GM12873 (cell line): ENCODE measurements around the gene CPLX3.
A peak's percentile ranks its signal among the peaks of the same experiment; 100 is the strongest.

Experiments used
- TF ChIP-seq, protein P1 (sequence below): IDR thresholded peaks from 2 replicates; pipeline ENCODE4 v1.5.1; 2012; ENCODE audit warnings: low read depth, mild to moderate bottlenecking, moderate library complexity, low read length, control low read depth; ENCODE audit not compliant: insufficient read depth; ENCODE audit errors: missing control alignments

Gene CPLX3

DNA sequence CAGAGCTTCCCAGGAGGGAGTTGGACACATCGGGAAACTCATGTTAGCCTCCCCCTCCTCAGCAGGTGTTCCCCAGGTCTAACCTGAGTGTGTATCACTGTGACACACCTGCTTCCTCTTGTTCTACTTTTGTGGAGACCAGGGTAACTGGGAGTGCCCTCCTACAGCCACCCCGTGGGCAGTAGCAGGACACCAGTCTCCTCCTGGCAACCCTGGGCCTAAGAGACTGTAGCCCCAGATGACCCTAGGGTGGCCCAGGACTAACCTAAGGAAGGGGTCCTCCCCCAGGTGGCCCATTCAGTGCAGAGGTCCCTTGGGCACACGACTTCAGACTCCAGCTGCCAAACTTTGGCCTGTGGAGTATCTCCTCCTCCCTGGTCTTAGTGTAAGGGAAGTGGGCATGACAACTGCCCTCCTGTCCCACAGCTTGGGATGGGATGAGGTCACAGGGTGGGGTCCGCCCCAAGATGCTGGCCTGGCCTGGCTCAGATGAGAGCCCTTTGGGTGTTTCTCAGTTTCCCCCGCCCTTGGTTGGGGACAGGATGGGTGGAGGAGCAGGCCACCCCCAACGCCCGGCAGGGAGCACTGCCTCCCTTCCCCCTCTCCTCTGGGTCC, 39.8 kb upstream of the CPLX3 start:
- TF ChIP-seq, protein P1, sequence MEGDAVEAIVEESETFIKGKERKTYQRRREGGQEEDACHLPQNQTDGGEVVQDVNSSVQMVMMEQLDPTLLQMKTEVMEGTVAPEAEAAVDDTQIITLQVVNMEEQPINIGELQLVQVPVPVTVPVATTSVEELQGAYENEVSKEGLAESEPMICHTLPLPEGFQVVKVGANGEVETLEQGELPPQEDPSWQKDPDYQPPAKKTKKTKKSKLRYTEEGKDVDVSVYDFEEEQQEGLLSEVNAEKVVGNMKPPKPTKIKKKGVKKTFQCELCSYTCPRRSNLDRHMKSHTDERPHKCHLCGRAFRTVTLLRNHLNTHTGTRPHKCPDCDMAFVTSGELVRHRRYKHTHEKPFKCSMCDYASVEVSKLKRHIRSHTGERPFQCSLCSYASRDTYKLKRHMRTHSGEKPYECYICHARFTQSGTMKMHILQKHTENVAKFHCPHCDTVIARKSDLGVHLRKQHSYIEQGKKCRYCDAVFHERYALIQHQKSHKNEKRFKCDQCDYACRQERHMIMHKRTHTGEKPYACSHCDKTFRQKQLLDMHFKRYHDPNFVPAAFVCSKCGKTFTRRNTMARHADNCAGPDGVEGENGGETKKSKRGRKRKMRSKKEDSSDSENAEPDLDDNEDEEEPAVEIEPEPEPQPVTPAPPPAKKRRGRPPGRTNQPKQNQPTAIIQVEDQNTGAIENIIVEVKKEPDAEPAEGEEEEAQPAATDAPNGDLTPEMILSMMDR: no peak

DNA sequence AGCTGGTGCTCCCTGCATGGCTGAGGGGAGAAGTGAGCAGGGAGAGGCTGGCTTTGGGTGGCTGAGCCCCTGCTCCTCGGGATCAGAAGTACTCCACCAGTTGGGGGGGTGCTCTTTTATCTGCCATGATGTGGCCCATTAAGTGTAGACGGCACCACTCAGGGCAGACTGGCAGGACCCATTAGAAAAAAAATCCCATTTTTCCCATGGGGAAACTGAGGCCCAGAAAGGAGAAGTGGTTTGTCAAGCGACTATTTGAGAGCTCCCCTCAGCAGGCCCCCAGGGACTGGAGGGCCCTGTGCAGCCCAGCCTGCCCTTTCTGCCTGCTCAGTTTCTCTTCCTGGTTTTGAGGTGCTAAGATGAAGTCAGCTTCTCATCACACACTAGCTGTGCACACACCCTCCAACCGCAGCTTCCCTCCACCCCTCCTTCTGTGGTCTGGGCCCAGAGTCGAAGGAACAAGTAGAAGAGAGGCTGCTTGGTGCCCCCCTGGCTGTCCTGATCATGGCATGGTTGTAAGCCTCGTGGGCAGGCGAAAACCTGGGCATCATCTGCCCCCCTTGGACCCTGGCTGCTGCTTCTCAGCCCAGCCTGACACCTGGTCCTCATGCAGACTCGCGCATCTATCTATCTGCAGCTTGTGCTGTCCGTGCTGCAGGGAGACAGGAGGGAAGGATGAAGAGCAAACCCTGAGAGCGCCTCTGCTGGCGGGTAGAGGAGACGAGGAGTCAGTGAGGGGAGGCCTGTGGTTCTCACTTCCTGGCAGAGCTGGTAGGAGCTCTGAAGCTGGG, 39.0 kb upstream of the CPLX3 start:
- TF ChIP-seq, protein P1: peak; percentile 92

DNA sequence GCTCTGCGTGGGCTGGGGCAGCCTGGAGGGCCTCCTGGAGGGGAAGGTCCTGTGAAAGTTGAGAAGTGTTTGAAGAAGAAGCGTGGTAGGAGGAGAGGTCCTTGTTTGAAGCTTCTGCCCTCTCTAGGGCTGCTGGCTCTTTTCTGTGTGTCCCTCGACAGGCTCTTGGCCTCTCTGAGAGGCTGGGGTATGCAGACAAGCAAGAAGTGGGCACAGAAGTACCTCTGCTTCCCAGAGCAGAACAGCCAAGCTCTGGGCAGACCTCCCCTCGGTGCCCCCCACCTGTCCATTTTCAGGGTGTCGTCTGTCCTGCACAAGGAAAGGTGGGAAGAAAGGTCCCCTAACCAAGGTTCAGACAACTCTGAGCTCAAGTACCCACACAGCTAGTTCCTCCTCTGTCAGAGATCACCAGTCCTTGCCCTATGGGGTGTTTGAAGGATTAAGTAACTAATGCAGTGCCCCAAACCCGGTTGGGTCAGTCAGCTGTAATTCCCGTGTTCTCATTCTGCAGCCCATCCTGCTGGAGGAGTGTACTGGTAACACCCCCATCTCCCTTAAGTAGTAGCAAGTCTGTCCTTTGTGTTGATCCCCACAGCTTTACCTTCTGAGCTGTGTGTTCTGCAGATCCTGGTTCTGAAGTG, 38.3 kb upstream of the CPLX3 start:
- TF ChIP-seq, protein P1: no peak

DNA sequence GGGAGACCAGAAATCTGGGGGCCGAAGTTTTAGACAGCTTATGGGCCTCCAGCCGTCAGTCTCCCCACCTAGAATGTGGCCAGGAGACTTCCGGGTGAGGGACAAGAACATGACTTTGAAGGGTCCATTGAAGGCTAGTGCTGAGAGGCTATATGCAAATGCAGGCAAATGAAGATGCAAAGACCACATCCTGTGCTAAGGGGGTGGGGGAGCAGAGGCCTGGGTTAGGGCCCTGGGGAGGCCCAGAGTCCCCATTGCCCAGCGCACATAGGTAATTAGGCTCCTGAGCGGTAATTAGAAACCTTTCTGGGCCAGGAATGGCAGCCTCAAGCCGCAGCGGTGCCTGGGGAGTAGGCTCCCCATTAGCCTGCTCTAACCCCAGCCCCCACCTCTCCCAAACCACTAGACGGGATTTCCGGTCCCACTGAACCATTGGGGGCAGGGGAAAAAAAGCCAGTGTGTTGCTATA, 37.7 kb upstream of the CPLX3 start:
- TF ChIP-seq, protein P1: no peak

DNA sequence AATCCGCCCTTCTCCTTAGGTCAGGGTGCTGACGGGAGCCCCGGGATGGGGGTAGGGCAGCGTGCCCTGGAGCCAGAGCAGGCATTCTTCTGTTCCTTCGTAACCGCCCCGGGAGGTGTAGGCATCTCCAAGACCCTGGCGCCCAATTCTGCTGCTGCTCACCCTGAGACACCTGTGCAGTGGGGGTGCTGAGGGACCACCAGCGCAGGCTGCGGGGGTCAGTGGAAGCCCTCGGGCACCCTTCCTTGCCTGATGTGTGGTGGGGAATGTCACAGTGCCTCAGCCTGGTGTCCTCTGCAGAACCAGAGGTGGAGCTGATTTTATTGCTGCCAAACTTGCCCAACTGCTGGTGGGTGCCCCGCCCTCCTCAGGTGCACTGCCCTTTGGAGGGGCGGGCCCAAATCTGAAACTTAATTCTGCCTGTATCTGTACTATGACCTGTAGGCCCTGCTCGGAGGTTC, 37.2 kb upstream of the CPLX3 start:
- TF ChIP-seq, protein P1: no peak

DNA sequence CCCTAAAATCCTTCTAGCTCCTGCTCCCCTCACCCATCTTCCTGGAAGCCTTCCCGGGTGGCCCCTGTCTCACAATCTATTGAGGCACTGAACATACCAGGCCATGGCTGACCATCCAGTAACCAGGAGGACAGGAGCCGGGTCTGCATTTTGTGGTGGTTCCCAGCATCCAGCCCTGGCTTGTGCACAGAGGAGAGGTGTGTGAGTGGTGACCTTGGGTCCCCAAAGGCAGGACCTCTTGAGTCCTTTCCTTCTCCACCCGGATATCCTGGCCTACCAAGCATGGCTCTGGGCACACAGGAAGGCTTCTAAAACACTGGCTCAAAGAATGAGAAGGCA, 36.7 kb upstream of the CPLX3 start:
- TF ChIP-seq, protein P1: no peak

DNA sequence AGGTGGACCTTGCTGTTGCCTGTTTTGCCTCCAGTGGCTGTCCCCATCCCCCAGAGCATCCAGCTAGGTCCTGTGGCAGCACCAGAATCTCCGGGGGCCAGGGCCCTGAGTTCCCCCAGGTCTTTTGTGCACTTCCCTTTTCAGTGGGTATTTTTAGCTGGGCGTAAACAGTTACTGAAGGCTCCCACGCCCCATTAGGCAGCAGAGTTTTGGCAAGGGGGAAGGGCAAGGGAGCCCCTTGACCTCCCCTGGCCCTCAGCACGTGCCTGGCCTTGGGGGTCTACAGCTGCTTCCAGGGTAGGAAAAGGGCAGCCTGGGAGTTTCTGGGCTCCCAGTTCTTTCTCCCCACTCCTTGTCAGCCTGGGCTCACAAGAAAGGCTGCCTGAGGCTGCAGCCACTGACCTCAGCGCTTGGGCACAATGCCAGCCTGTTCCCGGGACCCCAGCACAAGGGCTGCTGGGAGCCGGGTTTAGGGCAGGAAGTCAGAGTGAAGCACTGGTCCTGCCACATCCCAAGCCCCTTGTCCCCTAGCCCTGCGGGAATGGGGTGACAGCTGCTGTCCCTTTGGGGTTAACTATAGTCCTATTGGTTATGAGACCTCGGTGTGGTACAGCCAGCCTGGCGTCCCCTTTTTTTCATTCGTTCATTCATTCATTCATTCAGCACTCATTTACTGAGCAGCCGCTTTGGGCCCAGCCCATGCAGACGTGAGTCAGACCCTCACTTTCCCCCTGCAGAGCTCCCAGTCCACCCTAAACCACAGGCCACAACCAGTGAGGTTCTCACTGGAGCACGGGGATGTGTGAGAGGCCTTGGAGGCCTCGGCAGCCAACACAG, 36.1 kb upstream of the CPLX3 start:
- TF ChIP-seq, protein P1: no peak
